OCI-LY7 (cell line): ENCODE measurements around the gene SLC35B4.
A peak's percentile ranks its signal among the peaks of the same experiment; 100 is the strongest.

Experiments
- EZH2phosphoT487 ChIP-seq: fragments of 200-600 bp; sonication (generic); IDR thresholded peaks from 2 replicates; pipeline ENCODE4 v1.6.1; 2018; ENCODE audit warnings: low read depth, borderline replicate concordance, mild to moderate bottlenecking, mixed run types, antibody characterized with exemption, low read length, moderate library complexity, mixed read lengths
- TF ChIP-seq, protein P1 (sequence below): fragments of 200-600 bp; sonication (generic); conservative IDR thresholded peaks from 2 replicates; pipeline ENCODE4 v1.5.1; 2014; ENCODE audit warnings: mild to moderate bottlenecking, antibody characterized with exemption, low read length, moderate library complexity, mixed read lengths

DNA sequence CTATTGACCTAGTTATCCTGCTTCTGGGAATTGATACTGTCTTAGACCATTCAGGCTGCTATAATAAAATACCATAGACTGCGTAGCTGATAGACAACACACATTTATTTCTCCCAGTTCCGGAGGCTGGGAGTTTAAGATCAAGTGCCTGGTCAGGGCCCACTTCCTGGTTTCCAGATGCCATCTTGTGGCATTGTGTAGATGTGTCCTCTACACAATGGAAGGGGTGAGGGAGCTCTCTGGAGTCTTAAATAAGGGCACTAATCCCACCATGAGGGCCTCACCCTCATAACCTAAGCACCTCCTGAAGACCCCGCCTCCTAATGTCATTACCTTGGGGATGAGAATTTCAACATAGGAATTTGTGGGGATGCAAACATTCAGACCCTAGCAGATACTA lies 62.4 kb downstream of the SLC35B4 start:
- TF ChIP-seq, protein P1, sequence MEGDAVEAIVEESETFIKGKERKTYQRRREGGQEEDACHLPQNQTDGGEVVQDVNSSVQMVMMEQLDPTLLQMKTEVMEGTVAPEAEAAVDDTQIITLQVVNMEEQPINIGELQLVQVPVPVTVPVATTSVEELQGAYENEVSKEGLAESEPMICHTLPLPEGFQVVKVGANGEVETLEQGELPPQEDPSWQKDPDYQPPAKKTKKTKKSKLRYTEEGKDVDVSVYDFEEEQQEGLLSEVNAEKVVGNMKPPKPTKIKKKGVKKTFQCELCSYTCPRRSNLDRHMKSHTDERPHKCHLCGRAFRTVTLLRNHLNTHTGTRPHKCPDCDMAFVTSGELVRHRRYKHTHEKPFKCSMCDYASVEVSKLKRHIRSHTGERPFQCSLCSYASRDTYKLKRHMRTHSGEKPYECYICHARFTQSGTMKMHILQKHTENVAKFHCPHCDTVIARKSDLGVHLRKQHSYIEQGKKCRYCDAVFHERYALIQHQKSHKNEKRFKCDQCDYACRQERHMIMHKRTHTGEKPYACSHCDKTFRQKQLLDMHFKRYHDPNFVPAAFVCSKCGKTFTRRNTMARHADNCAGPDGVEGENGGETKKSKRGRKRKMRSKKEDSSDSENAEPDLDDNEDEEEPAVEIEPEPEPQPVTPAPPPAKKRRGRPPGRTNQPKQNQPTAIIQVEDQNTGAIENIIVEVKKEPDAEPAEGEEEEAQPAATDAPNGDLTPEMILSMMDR = peak; percentile 73
- TF ChIP-seq EZH2phosphoT487 = no peak
